B cell (primary cell): ENCODE data around the gene SRP14. TPM values are rescaled to one million over a fixed set of nuclear protein-coding genes. Genes with fewer than 3 reads are reported as not detected.

Source experiments
- ATAC-seq: fragments of 200-7000 bp; cut with Tn5 transposase; one replicate; pipeline ENCODE4 v1.10.0; 2021; ENCODE audit warnings: low read depth, mild to moderate bottlenecking, moderate number of reproducible peaks, moderate library complexity
- CTCF ChIA-PET: fragments of 350-600 bp; sonication (Branson Sonifier 250); formaldehyde crosslinking; loops from one replicate; lab custom pipeline; 2021; ENCODE audit warnings: antibody characterized with exemption, inconsistent platforms; lab: Charles Lee
- POLR2A ChIA-PET: fragments of 350-600 bp; sonication (Branson Sonifier 250); formaldehyde crosslinking; loops from one replicate; lab custom pipeline; 2021; ENCODE audit warnings: antibody characterized with exemption; lab: Charles Lee
- DNase-seq: peaks from one replicate; pipeline ENCODE4 v3.0.0; 2013
- H2AFZ ChIP-seq: 2 replicates; pipeline ENCODE4 v1.6.1; 2012; ENCODE audit warnings: mild to moderate bottlenecking, low read depth, low read length; ENCODE audit not compliant: insufficient read depth, poor library complexity, severe bottlenecking
- H3K27ac ChIP-seq, 2 donors: 1 replicate in 1 of 2; 2 replicates in 1 of 2; pipeline ENCODE4 v1.5.1; 2012 to 2013; ENCODE audit warnings: low read length in 2 of 2, mild to moderate bottlenecking in 2 of 2, moderate library complexity in 1 of 2
- H3K27me3 ChIP-seq, 4 experiments: fragments of 200-600 bp in 1 of 4; sonication (generic) in 1 of 4; replicated peaks in 1 of 4; 1 replicate in 2 of 4; 2 replicates in 2 of 4; pipeline versions ENCODE4 v1.6.1 to v1.7.0; 2013 to 2016; ENCODE audit warnings: low read length in 3 of 4, mild to moderate bottlenecking in 2 of 4, mixed read lengths in 1 of 4, moderate library complexity in 1 of 4; ENCODE audit not compliant: insufficient read depth in 4 of 4, control insufficient read depth in 3 of 4; ENCODE audit errors: control extremely low read depth in 1 of 4
- H3K36me3 ChIP-seq, 2 experiments: replicated peaks in 1 of 2; 1 replicate in 1 of 2; 2 replicates in 1 of 2; pipeline versions ENCODE4 v1.6.1 to v1.7.1; 2013; ENCODE audit warnings: low read length in 1 of 2; ENCODE audit not compliant: insufficient read depth in 2 of 2, control insufficient read depth in 1 of 2; ENCODE audit errors: control extremely low read depth in 1 of 2, extremely low read depth in 1 of 2
- H3K4me1 ChIP-seq, 2 donors: fragments of 200-600 bp in 1 of 2; sonication (generic) in 1 of 2; 1 replicate in 1 of 2; 2 replicates in 1 of 2; pipeline versions ENCODE4 v1.5.1 to v1.6.1; 2013 to 2017; ENCODE audit warnings: low read length in 2 of 2; ENCODE audit not compliant: control insufficient read depth in 2 of 2, insufficient read depth in 2 of 2
- H3K4me2 ChIP-seq: replicated peaks from 2 replicates; pipeline ENCODE3; 2012; ENCODE audit warnings: mild to moderate bottlenecking, low read depth, low read length; ENCODE audit not compliant: poor library complexity, severe bottlenecking
- H3K4me3 ChIP-seq, 5 experiments: fragments of 200-600 bp in 1 of 5; sonication (generic) in 1 of 5; 1 replicate in 3 of 5; 2 replicates in 2 of 5; pipeline versions ENCODE4 v1.5.1 to v1.7.0; 2011 to 2016; ENCODE audit warnings: low read length in 4 of 5, mild to moderate bottlenecking in 4 of 5, low read depth in 2 of 5, control low read depth in 1 of 5, moderate library complexity in 1 of 5; ENCODE audit not compliant: insufficient read depth in 1 of 5; ENCODE audit errors: control extremely low read depth in 1 of 5, extremely low read depth in 1 of 5
- H3K79me2 ChIP-seq: fragments of 200-600 bp; sonication (generic); one replicate; pipeline ENCODE4 v1.6.0; 2016; ENCODE audit warnings: low read length; ENCODE audit not compliant: control insufficient read depth, insufficient read depth
- H3K9ac ChIP-seq: fragments of 200-600 bp; sonication (generic); 2 replicates; pipeline ENCODE4 v1.6.1; 2017; ENCODE audit warnings: mild to moderate bottlenecking, low read length, moderate library complexity
- H3K9me3 ChIP-seq, 3 donors: one replicate each; pipeline versions ENCODE4 v1.6.1 to v1.7.1; 2013; ENCODE audit warnings: low read length in 2 of 3; ENCODE audit not compliant: control insufficient read depth in 2 of 3, insufficient read depth in 1 of 3; ENCODE audit errors: control extremely low read depth in 1 of 3
- H4K20me1 ChIP-seq: 2 replicates; pipeline ENCODE4 v1.6.0; 2012; ENCODE audit warnings: mild to moderate bottlenecking, low read length; ENCODE audit not compliant: insufficient read depth, control insufficient read depth, poor library complexity, severe bottlenecking
- H3K27ac Mint-ChIP-seq: one replicate; pipeline ENCODE4 v1.8.0; 2021; ENCODE audit warnings: mixed read lengths
- H3K27me3 Mint-ChIP-seq: one replicate; pipeline ENCODE4 v1.8.0; 2021; ENCODE audit warnings: mixed read lengths
- H3K4me1 Mint-ChIP-seq: one replicate; pipeline ENCODE4 v1.8.0; 2021; ENCODE audit warnings: mixed read lengths
- H3K4me3 Mint-ChIP-seq: one replicate; pipeline ENCODE4 v1.8.0; 2021; ENCODE audit warnings: mixed read lengths
- H3K9me3 Mint-ChIP-seq: one replicate; pipeline ENCODE4 v1.8.0; 2022; ENCODE audit warnings: mixed read lengths; ENCODE audit not compliant: insufficient read depth
- CTCF ChIP-seq: fragments of 200-600 bp; IDR thresholded peaks from one replicate; pipeline ENCODE4 v1.8.0; 2022; ENCODE audit warnings: antibody characterized with exemption, mild to moderate bottlenecking
- EZH2 ChIP-seq: IDR thresholded peaks from 2 replicates; pipeline ENCODE4 v1.6.1; 2012; ENCODE audit warnings: borderline replicate concordance, low read depth, mild to moderate bottlenecking, moderate library complexity, low read length; ENCODE audit not compliant: insufficient read depth, poor library complexity, severe bottlenecking
- WGBS: methylation state at CpG from one replicate; pipeline ENCODE4 v1.1.5; 2013; ENCODE audit warnings: missing lambda C conversion rate; ENCODE audit not compliant: insufficient coverage; 5-methylcytosine and 5-hydroxymethylcytosine counted together
- intact Hi-C: fragments of 100-400 bp; cut with micrococcal nuclease; formaldehyde crosslinking; loops from one replicate; pipeline ENCODE4 v1.10.0; 2022
- polyA plus RNA-seq: library from polyadenylated mRNA; depleted of rRNA; stranded (reverse); fragments of >200 nt; gene quantifications from 2 replicates; pipeline ENCODE4 v1.2.3, GENCODE V29; 2012
- total RNA-seq, 2 donors: library from RNA; stranded (reverse); fragments of 120-200 nt in 1 of 2; gene quantifications; 1 replicate in 1 of 2; 2 replicates in 1 of 2; pipeline versions ENCODE4 v1.2.3 to v1.2.4, GENCODE V29; 2013 to 2022

The SRP14 gene
- total and polyA plus RNA-seq, 2 donors (not counting 1 experiment from before 2014, with no cell fraction given), result 120 to 131 TPM

DNA sequence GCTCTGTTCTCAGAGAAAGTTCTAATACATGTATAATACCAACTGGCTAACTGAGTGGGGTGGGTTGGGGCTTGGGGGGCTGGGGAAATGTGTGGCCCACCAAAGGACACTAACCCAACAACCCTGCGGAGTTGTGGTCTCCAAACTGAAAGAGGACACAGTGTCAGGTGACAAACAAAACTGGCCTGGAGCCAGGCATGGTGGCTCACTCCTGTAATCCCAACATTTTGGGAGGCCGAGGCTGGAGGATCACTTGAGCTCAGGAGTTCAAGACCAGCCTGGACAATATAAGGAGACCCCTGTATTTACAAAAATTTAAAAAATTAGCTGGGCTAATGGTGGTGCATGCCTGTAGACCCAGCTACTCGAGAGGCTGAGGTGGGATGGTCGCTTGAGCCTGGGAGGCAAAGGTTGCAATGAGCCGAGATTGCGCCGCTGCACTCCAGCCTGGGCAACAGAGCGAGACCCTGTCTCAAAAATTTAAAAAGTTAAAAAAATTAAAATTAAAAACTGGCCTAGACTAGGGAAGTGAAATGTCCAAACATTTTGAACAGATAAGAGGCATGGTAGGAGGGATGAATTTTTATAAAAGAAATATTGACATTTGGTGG is 31.7 kb upstream of the SRP14 start:
- peak overlapping the region; percentile 85 for H3K27ac Mint-ChIP-seq
- POLR2A ChIA-PET, result interaction anchor here (0.6 to 4.7 kb wide), 12 partner anchors 8 to 165 kb away, joined by 3 to 43 read pairs (median 4); no protein-coding TSS in a partner anchor

More for the DNA sequence above, 31.7 kb upstream of the SRP14 start:
- peaks cover 38% of the 10 kb centered on the region for H3K4me1 Mint-ChIP-seq
- DNase-seq, result no peak
- H3K27me3 ChIP-seq, result no peaks in the 10 kb centered on the region
- H3K27ac ChIP-seq, result peak overlapping the region in 1 of 2 donors; percentile 78
- no peak overlapping the region for H3K4me3 ChIP-seq
- no peaks in the 10 kb centered on the region for H3K79me2 ChIP-seq
- no peaks in the 10 kb centered on the region for H3K27me3 Mint-ChIP-seq
- no peaks in the 10 kb centered on the region for H4K20me1 ChIP-seq
- CTCF ChIA-PET, result interaction anchor here (0.9 to 5.3 kb wide), 11 partner anchors 9 to 35 kb away, joined by 3 to 61 read pairs (median 9); no protein-coding TSS in a partner anchor
- H3K9me3 Mint-ChIP-seq, result no peaks in the 10 kb centered on the region
- no peak overlapping the region for H3K4me3 Mint-ChIP-seq
- H3K36me3 ChIP-seq, result no peaks in the 10 kb centered on the region
- ATAC-seq, result no peak
- intact Hi-C loops, result no loop called here
- H2AFZ ChIP-seq, result no peak overlapping the region
- H3K9ac ChIP-seq, result no peak overlapping the region
- H3K9me3 ChIP-seq, result no peaks in the 10 kb centered on the region
- no peak overlapping the region for H3K4me2 ChIP-seq
- H3K4me1 ChIP-seq, result peaks cover 22 to 28% of the 10 kb centered on the region in 2 donors
- WGBS, result 84% methylated on average over 4 of the region's 8 CpGs
- no peak for TF ChIP-seq CTCF
- TF ChIP-seq EZH2, result no peak
